Daoy (cell line): ENCODE results near the gene FGR. TPM values are rescaled to one million over a fixed set of nuclear protein-coding genes. Genes with fewer than 3 reads are reported as not detected.

Source experiments
- DNase-seq: peaks from one replicate; pipeline ENCODE4 v3.0.0-alpha.2; 2015; ENCODE audit warnings: low read depth
- total RNA-seq: library from RNA; depleted of rRNA; stranded (reverse); fragments of >200 nt; shearing (Covaris generic); gene quantifications from 2 replicates; pipeline ENCODE4 v1.2.3, GENCODE V29; 2014

Gene FGR
- total RNA-seq, 1 experiment from 2014 or later: not detected

DNA sequence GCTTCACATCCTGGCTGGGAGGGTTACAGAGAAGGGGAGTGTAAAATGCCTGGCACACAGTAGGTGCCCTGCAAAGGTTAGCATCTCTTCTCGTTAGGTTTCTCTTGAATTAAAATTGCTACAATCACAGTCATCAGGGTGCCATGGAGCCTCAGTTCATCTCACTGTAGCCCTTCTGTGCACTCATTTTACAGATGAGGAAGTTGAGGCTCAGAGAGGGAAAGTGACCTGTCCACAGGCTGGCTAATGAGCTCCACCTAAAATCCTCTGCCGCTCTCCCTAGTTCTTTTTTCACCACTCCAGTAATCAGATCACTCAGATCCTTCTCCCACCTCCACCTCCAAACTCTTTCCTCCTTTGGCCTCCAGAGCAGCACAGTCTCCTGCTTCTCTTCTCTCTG lies 17.6 kb downstream of the FGR start:
- DNase-seq: no peak

DNA sequence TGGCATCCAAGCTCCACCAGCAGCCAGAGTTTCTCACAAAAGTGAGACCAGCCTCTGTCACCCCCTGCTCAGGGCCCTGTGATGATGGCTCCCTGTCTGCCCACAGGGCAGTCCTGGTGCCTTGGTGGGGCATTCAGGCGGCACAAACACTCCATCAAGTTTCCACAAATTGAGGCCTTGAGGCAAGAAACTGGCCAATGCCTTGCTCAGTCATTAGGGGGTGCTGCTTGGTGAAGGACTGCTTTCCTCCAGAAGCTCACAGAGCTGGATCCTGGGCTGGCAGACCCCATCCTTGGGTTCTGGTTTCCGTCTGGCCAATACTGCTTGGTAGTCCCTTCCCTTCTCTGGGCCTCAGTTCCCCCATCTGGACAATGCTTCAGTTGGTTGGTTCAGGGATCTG lies 18.5 kb downstream of the FGR start:
- no peak for DNase-seq

DNA sequence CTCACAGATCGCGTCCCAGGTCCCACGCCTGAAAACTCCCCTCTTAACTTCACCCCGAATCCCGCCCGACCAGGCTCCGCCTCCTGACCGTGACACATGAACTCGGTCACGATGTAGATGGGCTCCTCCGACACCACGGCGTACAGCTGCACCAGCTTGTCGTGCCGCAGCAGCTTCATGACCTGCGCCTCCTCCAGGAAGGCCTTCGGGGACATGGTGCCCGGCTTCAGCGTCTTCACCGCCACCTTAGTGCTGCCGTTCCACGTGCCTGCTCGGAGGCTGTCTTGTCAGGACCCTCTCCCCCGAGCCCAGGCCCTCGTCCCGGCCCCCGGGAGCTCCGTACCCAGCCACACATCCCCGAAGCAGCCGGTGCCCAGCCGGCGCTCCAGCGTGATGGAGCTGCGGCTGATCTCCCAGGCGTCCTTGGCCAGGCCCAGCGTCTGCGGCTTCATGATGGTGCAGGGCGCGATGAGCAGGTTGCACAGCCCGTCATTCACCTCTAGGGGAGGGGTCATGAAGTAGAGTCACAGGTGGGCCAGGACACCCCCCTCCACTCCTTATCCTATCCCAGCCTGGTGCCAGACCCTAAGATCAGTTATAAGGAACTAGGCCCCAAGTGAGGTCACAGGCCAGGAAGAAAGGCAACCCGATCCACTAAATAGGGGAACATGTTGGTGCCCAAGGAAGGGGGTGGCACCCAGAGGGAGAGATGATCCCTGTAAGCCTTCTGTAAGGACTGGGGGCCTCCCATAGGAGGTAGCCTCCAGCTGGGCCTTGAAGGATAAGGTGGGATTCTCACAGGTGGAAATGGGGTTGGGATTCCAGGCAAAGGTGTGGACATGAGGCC lies 19.4 kb downstream of the FGR start:
- DNase-seq: no peak

DNA sequence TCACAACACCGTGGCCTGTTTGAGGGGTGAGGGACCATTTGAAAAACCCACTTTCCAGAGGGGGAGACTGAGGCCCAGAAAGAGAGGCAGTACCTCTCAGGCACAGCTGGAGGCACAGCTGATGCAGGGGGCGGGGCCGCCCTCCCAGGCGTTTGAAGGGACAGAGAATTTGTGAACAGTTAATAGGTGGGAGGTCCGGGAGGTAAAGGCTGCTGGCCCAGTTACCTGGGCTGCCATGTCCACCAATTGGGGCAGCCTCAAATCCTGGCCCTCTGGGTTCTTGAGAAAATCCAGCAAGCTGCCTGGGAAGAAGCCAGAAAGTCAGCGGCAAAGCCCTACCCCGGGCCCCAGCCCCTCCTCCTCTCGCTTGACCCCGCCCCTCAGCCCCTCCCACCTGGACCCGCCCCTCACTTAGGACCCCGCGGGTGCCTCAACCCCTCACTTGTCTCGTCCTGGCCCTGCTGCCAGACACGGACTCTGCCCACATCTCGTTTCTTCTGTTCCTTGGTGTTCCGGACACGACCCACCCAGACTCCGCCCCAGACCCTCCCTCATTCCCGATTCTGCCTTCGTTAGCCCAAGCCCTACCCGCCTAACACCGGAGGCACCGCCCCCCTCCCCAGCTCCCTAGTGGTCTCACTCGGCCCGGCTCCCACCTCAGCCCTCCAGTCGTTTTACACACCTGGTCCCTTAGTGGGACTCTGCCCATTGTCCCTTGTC lies 20.2 kb downstream of the FGR start:
- DNase-seq: no peak

DNA sequence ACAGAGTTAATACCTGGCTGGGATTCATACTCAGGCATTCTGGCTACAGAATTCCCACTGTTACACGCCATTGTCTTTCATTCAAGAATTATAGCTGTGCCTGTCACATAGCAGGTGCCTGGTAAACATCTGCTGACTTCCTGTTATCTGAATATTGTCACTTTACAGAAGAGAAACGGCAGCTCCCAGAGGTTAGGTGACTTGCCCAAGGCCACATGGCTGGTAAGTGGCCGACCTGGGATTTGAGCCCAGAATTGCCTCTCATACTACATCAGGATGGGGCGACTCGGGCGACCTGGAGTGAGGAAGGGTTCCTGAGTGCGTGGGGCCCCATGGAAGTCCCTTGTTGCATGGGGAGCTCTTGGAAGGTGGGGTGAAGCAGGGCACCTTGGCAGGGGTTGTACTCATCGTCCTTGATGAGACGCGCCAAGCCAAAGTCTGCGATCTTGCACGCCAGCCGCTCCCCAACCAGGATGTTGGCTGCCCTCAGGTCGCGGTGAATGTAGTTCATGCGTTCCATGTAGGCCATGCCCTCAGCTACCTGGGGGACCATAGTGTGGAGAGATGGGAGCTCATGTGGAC lies 20.9 kb downstream of the FGR start:
- no peak for DNase-seq

DNA sequence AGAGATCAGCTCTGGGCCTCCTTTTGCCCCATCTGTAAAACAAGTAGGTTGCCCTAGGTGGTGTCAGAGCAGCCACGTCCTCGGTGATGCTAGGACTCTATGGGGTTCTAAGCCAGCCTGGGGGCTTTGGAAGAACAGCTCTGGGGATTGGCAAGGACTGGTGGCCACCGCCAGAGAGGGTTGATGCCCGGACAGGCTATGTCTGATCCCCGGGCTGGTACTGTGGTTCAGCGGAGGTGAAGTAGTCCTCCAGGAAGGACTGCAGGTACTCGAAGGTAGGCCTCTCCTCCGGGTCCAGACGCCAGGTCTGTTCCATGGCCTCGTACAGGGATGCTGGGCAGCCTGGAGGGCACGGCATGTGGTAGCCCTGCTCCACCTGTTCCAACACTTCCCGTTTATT lies 22.3 kb downstream of the FGR start:
- no peak for DNase-seq

DNA sequence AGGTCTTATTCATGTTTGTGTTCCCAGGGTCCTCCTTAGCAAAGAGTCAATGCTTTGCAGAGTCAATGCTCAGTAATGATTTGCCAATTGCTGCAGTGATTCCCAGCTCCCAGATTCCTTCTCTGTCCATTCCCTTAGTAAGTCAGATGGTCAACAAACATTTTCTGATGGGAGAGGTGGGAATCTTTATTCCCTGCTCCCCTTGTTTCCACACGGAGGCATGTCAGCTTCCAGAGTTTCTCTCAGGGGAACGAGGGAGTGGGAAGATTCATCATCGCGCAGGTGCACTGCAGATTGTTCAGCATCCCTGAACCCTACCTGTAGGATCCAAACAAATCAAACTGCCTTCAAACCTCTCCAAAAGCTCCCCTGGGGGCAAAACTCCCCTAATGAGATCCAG lies 23.5 kb downstream of the FGR start:
- no peak for DNase-seq

DNA sequence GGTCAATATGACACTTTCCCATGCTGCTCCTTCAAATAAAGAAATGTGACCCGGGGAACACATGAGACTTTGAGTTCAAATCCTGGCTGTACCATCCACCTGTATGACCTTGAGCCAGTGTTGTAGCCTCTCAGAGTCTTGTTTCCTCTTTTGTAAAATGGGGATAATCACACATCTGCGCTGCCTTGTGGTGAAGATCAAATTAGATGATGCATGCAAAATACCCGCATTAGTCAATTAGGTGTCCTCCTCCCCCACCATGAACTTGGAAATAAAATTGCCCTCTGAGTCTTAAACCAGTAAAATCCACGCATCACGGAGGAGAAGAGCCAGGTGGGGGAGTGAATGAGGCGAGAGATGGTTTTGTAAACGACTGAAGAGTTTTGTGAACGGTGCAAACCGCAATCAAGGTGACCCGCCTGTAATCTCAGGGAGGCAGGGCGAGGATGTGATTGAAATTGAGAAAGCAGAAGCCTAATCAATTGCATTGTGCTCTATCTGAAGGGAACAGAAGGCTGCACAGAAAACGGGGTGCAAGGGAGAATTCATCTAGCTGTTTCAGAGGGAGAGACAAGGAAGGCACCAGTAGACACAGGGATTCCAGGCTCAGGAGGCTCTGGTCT lies 25.3 kb downstream of the FGR start:
- no peak for DNase-seq

DNA sequence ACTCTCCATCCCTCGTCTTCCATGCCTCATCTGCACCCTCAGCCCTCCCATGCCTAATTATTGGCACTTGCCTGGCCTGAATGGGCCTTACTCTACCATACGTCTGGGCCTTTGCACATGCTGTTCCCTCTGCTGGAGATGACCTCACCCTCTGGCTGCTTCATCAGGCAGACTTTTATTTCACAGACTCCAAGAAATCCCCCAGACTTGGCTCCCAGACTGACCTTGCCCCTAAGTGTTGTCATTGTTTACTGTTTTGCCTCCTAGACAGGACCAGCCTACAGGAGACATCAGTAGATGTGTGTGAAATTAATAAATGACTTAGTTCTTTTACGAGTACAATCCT lies 25.8 kb downstream of the FGR start:
- DNase-seq: no peak

DNA sequence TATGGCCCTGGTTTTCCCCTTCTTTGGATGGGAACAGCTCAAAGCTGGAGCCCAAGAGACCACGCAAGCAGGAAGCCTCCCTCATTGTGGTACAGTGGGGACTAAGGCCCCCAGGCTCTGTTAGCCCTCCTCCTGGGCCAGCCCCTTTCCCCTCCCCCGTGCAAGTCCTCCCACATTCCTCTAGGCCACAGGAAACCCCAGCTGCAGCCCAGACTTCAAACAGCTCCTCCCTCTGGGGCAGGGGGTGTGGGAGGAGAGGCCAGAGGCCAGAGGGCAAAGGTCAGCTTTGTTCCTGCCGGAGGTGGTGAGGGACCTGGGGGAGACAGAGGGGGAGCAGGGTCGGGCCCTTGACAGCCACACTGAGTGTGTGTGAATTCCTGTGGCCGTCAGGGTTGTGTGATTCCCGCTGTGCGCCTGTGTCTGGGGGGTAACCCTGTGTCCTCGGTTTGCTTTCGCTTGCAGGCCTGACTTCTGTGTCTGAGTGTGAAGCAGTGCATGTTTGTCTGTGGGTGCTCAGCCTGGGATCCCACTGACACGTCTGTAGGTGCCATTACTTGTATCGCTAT lies 27.7 kb downstream of the FGR start:
- peak; percentile 39 for DNase-seq

DNA sequence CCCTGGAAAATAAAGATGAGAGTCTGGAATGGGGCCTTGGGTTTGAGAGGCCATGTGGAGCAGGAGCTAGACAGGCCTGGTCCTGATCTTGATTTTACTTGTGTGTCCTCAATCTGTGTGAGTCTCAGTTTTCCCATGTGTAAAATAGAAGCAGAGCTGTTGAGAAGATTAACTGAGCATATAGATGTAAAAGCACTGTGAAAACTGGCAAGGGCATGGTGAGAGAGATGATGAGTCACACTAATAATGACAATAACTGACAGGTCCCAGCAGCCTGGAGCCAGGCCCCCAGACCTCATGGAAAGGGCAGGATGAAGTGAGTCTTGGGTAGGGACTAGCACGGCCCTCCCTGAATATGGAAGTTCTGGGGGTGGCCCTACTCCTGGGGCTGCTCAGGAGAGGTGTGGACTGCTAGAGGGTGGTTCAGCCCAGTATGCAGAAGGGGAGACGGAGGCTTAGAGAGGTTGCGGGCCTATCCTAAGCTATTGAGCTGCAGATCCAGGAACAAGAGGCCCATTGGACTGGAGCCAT lies 28.2 kb downstream of the FGR start:
- DNase-seq: peak; percentile 46

DNA sequence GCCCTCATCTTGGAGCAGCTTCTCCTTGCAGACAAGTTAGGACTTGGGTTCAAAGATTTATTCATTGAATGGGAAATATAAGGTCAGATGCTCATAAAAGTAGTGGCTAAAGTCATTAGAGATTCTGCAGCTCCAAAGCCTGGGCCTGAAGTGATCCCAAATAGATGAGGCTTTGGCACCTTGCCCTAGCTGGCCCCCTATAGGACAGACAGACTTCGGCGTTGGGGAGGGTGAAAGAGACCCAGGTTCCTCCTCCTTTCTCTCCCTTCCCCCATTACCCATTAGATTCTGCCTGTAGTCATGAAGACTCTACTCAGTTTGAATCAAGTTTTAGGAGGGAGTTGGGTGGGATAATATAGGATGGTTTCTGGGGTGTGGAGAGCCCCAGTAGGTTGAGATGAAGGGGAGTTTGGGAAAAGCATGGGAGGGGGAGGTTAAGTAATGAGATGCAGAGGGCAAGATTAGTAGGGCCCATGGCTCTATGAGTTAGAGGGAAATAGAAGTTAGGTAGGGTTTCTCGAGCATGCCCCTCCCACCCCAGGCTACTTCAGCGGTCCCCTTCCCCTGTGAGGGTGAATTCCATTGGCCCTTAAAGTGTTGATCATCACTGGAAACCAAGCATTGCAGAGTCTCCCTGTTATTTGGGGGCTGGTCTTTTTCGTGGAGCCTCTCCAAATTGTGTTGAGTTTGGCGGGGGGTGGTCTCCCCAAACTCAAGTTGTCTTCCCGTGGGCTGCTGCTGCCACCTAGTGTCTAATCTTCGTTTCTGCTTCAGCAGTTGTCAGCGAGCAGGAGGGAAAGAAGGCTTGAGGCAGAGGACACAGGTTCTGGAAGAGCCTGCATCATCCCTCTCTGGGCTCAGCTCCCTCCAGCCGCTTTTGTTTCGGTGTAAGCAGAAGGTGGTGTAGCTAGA lies 28.9 kb downstream of the FGR start:
- DNase-seq: peak; percentile 75

DNA sequence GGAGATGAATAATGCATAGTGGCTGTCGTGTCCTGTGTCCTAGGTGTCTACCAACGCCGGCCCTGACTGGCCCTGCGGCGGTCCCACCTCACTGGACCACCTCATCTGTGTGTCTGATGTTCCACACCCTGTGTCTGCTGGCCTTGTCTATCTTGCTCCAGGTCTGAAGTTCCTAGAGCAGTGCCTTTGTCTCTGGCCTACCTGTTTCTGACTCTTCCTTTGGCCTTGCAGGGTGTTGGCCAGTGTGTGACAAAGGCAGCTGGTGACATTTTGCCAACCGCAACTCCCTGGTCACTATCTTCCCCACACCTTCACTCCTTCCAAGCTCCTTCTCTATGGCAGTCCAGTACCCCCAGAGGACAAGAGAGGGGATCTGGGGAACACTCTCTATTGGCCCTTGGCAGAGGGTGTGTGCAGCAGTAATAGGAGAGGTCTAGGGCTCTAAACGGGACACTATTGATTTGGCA lies 29.7 kb downstream of the FGR start:
- DNase-seq: no peak

DNA sequence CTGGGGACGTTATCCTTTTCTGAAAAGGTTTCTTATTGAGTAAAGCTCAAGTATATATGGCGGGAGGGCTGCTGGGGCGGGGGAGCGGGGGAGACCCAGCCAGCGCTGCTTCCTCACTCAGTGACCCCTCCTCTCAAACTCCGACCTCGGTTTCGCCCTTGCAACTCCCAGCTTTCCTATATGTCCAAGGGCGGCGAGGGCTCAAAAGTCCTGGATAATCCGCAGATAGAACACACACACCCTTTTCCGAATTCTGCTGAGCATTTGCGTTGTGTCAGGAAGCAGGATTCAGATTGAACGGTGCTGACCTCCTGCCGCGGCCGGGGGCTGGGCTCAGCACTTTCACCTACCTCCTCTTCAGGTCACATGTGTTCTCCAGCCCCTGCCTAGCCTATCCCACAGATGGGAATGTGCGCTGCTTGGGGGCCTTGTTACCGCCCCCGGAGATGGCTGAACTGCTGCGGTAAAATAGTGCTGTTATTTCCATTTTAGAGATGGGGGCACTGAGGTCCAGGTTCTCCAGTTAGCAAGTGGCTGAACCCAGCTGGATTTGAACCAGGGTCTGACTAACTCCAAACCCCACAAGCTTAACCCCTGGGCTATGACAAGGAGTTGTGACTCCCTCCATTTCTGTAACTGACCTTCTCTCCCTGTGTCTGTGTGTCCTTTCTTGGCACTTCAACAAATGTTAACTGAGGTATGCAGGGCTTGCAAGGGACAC lies 30.2 kb downstream of the FGR start:
- no peak for DNase-seq

DNA sequence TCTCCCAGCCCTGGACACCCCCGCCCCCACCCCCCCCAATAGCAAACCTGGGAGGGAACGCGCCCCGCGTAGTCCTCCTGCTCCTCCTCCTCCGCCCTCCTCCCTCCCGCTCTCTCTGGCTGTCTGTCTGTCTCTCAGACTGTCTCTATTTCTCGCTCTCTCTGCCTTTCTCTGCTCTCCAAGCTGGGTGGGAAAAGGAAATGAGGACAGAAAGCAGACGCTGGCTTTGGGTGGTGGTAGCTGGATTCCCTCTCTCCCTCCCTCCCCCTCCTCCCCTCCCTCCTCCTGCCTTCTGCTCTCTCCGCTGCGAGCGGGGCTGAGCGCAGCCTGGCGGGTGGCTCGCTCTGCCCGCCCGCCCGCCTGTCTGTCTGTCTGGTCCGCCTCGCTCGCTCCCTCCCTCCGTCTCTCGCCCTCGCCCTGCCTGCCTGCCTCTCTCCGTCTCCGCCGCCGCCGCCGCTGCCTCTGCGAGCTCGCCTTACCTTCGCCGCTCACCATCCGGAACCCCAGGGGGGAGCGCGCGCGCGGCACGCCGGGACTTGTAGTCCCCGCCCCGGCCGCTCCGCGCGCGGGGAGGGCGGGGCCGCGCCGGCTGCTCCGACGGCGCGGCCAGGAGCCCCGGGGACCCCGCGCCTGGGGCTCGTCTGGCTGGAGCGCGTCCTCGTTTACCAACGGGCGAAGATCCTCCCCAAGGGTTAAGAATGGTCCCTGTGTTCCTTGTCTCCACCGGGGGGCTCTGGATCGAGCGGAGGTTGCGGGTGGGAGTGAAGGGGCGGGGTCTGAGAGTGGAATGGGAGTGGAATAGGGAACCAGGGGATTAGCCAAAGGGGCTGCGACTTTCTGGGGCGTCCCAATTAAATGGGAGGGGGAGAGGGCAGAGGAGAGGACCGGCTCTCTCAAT lies 31.1 kb downstream of the FGR start, which contains the start of gene AHDC1:
Gene AHDC1, minus strand, starts transcription at position 464 of the 898 bp plus-strand sequence. CDS start 52,029 bp downstream, outside the sequence.
- DNase-seq: peak; percentile 96

DNA sequence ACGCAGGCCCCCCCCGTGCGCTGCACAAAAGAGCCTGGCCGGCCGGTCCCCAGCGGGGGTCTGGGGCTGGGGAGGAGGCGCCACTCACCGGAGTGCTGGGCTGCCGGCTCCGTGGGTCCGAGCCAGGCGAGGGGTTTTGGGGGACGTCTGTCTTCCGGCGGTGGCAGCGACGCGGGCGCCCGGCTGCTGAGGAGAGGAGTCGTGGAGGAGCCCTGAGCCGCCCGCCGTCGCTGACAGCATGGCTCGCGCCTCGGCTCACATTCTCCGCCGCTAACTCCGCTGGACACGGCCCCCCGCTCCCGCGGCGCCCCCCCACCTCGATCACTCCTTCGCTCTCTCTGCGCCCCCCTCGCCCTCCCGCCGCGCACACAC lies 31.7 kb downstream of the FGR start:
- peak; percentile 56 for DNase-seq

DNA sequence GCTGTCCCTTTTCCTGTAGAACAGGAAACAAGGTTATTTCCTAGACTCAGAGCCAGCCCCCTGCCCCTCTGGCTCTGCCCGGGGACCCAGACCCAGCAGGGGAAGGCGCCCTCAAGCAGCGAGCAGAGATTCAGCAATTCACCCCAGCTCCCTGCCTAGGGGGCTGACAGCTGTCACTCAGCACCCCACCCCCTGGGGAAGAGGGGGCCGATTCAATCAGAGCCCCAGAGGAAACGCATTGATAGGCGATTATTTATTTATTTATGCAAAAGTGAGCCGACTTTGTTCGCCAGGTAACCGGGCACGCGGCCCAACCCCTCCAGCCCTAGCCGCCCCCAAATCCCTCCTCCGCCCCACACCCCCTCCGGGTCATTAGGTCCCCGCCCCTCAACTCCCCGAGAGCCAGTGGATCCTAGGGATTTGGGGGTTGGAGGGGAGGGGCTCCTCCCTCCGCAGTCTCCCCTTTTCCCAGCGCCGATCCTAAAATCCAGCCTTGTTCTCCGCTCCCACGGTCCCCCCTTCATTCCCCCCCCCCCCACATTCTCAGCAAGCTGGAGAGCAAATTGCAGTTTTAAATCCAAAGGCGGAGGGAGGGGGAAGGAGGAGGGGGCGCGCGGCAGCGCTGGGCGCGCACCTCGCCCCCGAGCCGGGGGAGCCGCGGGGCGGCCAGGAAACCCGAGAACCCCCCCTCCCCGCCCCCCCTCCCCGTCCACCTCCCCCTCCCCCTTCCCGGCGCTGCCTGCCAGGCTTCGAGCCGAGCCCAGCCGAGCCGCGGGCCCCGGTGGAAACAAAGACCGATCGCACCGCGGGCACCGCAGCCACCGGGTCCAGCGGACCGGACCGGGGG lies 32.3 kb downstream of the FGR start:
- DNase-seq: peak; percentile 34
